A673 (cell line): ENCODE results near the gene GSTA1. TPM values are rescaled to one million over a fixed set of nuclear protein-coding genes. Genes with fewer than 3 reads are reported as not detected.
"Not testable (repeated sequence)": the region's sequence is repeated elsewhere in the genome, so short reads cannot be mapped to it uniquely, and the experiment has no call there.

Experiments
- BruUV-seq: library from RNA; stranded (reverse); fragments of 400-500 nt; replicated peaks from 2 replicates; lab custom pipeline; 2021; lab: Mats Ljungman, UMichigan
- CTCF ChIA-PET: fragments of 300-600 bp; sonication (Branson Sonifier 250); formaldehyde crosslinking; loops from one replicate; lab custom pipeline; 2022; ENCODE audit warnings: antibody characterized with exemption; lab: Charles Lee
- POLR2A ChIA-PET: fragments of 300-600 bp; sonication (Branson Sonifier 250); formaldehyde crosslinking; loops from one replicate; lab custom pipeline; 2022; ENCODE audit warnings: antibody characterized with exemption; ENCODE audit not compliant: low non-redundant PET; lab: Charles Lee
- DNase-seq: peaks from one replicate; pipeline ENCODE4 v3.0.0-alpha.2; 2015; ENCODE audit warnings: low spot score
- H3K27ac ChIP-seq: fragments of 200-600 bp; sonication (generic); 2 replicates; pipeline ENCODE4 v1.5.1; 2016; ENCODE audit warnings: mixed run types, low read depth, mild to moderate bottlenecking, mixed read lengths, antibody characterized with exemption, low read length; ENCODE audit not compliant: poor library complexity, severe bottlenecking
- H3K27me3 ChIP-seq: fragments of 200-600 bp; sonication (generic); replicated peaks from 2 replicates; pipeline ENCODE4 v1.6.1; 2017; ENCODE audit warnings: mixed run types, low read depth, mild to moderate bottlenecking, mixed read lengths, antibody characterized with exemption, low read length; ENCODE audit not compliant: insufficient read depth, poor library complexity
- H3K36me3 ChIP-seq: fragments of 200-600 bp; sonication (generic); 2 replicates; pipeline ENCODE4 v1.6.1; 2016; ENCODE audit warnings: mixed run types, mild to moderate bottlenecking, mixed read lengths, antibody characterized with exemption, low read length; ENCODE audit not compliant: insufficient read depth, poor library complexity, severe bottlenecking
- H3K4me1 ChIP-seq: fragments of 200-600 bp; sonication (generic); 2 replicates; pipeline ENCODE4 v1.6.1; 2017; ENCODE audit warnings: mixed run types, mild to moderate bottlenecking, mixed read lengths, antibody characterized with exemption, low read length; ENCODE audit not compliant: insufficient read depth, poor library complexity, severe bottlenecking
- H3K4me3 ChIP-seq: fragments of 200-600 bp; sonication (generic); 2 replicates; pipeline ENCODE4 v1.5.1; 2016; ENCODE audit warnings: low read depth, mixed run types, mild to moderate bottlenecking, mixed read lengths, low read length; ENCODE audit not compliant: poor library complexity, severe bottlenecking
- H3K9me3 ChIP-seq: fragments of 200-600 bp; sonication (generic); 2 replicates; pipeline ENCODE4 v1.6.1; 2016; ENCODE audit warnings: mixed run types, low read depth, mild to moderate bottlenecking, mixed read lengths, antibody characterized with exemption, low read length; ENCODE audit not compliant: poor library complexity, severe bottlenecking
- EZH2 ChIP-seq: fragments of 200-600 bp; sonication (generic); IDR thresholded peaks from 2 replicates; pipeline ENCODE4 v1.6.1; 2017; ENCODE audit warnings: borderline replicate concordance, low read depth, mild to moderate bottlenecking, mixed read lengths, antibody characterized with exemption, low read length; ENCODE audit not compliant: poor library complexity, severe bottlenecking
- intact Hi-C: fragments of 100-400 bp; cut with micrococcal nuclease; formaldehyde crosslinking; loops from one replicate; pipeline ENCODE4 v1.10.0; 2022; ENCODE audit not compliant: unreplicated experiment
- total RNA-seq: library from RNA; stranded (reverse); gene quantifications from 2 replicates; pipeline ENCODE4 v1.2.3, GENCODE V29; 2021
- TF ChIP-seq, protein P1 (sequence below): fragments of 300-800, 200-600 bp; sonication (generic); conservative IDR thresholded peaks from 2 replicates; pipeline ENCODE4 v1.5.1; 2017; ENCODE audit warnings: low read depth, mild to moderate bottlenecking, antibody characterized with exemption, low read length, moderate library complexity, mixed read lengths

GSTA1 gene
- total RNA-seq, 1 experiment from 2014 or later = not detected

DNA sequence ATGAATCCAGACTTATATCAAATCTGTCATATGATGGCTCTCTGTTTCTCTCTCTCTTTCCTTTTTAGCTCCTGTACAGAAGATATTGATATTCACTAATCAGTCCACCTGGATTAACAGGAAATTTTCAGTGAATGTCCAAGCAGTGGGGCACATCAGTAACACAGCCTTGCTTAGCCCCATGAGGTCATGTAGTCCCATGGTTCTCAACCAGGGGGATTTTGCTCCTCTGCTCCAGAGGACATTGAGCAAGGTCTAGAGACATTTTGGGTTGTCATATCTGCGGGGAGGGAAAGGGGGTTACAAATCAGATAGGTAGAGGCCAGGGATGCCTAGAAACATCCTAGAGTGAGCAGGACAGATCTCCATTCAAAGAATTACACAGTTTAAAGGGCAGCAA is 810 bp downstream of the GSTA1 start:
- ChIA-PET CTCF (no interaction called here), POLR2A (no interaction called here)
- intact Hi-C loops = no loop called here
- peaks cover 3% of the 10 kb centered on the region for H3K27me3 ChIP-seq
- BruUV-seq = no TSS peak
- no peaks in the 10 kb centered on the region for H3K4me1 ChIP-seq
- H3K4me3 ChIP-seq = no peak overlapping the region
- no peak for DNase-seq
- no peak overlapping the region for H3K27ac ChIP-seq
- TF ChIP-seq EZH2 = no peak
- TF ChIP-seq, protein P1, sequence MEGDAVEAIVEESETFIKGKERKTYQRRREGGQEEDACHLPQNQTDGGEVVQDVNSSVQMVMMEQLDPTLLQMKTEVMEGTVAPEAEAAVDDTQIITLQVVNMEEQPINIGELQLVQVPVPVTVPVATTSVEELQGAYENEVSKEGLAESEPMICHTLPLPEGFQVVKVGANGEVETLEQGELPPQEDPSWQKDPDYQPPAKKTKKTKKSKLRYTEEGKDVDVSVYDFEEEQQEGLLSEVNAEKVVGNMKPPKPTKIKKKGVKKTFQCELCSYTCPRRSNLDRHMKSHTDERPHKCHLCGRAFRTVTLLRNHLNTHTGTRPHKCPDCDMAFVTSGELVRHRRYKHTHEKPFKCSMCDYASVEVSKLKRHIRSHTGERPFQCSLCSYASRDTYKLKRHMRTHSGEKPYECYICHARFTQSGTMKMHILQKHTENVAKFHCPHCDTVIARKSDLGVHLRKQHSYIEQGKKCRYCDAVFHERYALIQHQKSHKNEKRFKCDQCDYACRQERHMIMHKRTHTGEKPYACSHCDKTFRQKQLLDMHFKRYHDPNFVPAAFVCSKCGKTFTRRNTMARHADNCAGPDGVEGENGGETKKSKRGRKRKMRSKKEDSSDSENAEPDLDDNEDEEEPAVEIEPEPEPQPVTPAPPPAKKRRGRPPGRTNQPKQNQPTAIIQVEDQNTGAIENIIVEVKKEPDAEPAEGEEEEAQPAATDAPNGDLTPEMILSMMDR = no peak
- no peaks in the 10 kb centered on the region for H3K36me3 ChIP-seq
- no peaks in the 10 kb centered on the region for H3K9me3 ChIP-seq

DNA sequence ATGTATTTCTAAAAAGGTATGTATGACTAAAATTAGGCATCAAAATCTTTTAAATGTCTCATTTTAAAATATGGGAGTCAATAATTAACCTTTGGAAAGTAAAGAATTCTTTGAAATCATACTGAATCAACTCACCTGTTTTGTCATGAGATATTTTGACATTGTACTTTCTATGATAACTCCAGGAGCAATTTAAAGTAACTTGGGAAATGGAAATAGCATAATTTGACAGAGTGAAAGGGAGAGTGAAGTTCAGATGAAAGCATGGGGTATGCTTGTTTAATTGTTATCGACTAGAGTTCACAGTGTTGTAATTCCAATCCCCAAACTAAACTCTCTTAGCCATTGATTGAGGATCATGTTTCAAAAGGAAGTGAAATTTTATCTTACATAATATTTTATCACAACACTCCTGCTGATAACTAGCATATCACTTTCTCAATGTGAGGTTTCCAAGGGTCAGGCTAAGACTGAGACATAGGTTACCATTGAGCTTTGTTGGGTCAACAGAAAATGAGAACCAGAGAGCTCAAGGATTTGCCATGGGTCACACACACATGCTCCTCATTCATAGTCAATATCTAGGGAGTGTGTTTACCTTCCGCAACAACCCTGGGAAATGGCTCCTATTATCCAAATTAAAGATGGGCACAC is 2.3 kb downstream of the GSTA1 start:
- CTCF ChIA-PET = no interaction called here
- no peak overlapping the region for H3K27ac ChIP-seq
- no peaks in the 10 kb centered on the region for H3K36me3 ChIP-seq
- peaks cover 3% of the 10 kb centered on the region for H3K27me3 ChIP-seq
- intact Hi-C loops = no loop called here
- H3K4me3 ChIP-seq = no peak overlapping the region
- POLR2A ChIA-PET = interaction anchor here (0.6 kb wide), 1 partner anchor 534 kb away, joined by 3 read pairs; no protein-coding TSS in a partner anchor
- no TSS peak for BruUV-seq
- no peak for TF ChIP-seq EZH2
- TF ChIP-seq, protein P1 = no peak
- DNase-seq = no peak
- H3K4me1 ChIP-seq = no peaks in the 10 kb centered on the region
- no peaks in the 10 kb centered on the region for H3K9me3 ChIP-seq

DNA sequence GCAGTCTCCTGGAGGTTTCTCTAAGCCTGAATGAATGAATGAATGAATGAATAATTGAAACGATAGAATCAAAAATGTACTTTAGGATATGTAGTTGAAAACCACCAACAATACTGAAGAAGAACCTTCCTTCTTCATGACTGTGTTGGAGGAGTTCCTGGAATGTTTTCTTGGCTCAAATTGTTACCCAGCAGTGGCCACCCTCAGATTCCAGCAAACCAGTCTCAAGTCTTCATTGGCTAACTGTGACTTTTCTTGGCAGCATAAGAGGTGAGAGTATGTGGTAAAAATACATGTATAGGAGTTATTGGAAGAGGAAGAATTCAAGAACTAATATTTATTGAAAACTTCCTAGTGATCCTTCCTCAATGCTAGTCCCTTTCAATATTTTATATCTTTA is 4.3 kb downstream of the GSTA1 start:
- DNase-seq, CTCF ChIA-PET, H3K27me3 ChIP-seq, intact Hi-C loops, H3K9me3 ChIP-seq, H3K27ac ChIP-seq, H3K4me1 ChIP-seq, H3K4me3 ChIP-seq, BruUV-seq, POLR2A ChIA-PET, H3K36me3 ChIP-seq: not testable (repeated sequence)

DNA sequence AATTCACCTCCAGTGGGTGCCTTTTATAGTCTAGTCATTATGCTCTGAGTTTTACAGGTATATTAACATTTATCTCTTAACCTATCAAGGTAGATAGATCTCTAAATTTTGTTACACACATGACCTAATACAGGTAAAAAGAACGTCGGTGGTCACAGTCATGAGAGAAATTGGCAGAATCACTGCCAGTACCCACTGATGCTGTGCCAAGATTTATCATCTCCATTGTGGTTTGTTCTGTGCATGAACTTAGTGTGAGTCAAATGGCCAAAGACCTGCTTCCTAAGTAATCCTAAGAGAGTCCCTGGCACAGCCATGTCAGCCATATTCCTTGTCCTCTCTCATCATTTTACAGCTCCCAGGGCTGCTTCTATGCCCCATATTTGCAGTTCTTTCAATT is 9.2 kb downstream of the GSTA1 start:
- BruUV-seq, DNase-seq, H3K4me1 ChIP-seq, H3K27me3 ChIP-seq, intact Hi-C loops, CTCF ChIA-PET, H3K4me3 ChIP-seq, POLR2A ChIA-PET, H3K9me3 ChIP-seq, H3K27ac ChIP-seq, H3K36me3 ChIP-seq: not testable (repeated sequence)
